ENCODE results near the gene EIF2B4. TPM values are rescaled to one million over a fixed set of nuclear protein-coding genes. Genes with fewer than 3 reads are reported as not detected.

The EIF2B4 gene
- total and polyA plus RNA-seq, 2 of the 13 experiments (the other 11 are each of a cell fraction or from before 2014, with no cell fraction given): 91.5 to 96.4 TPM

- TF ChIP-seq ZNF512 (CRISPR knock-in tag; IDR thresholded peaks at IDR 0.05): peak; percentile 90; the same call in 1 of the 2 replicates
- peak; percentile 79; the same call in 1 of the 2 replicates for TF ChIP-seq ZNF446 (CRISPR knock-in tag; IDR thresholded peaks at IDR 0.05)
- TF ChIP-seq PAX8 (CRISPR knock-in tag; IDR thresholded peaks at IDR 0.05; ENCODE audit: borderline replicate concordance): peak; percentile 84
- TF ChIP-seq ELF4 (CRISPR knock-in tag; IDR thresholded peaks at IDR 0.05; ENCODE audit: borderline replicate concordance): peak; percentile 51; the same call in 1 of the 2 replicates
- peak; percentile 83; the same call in 1 of the 2 replicates for TF ChIP-seq THAP8 (CRISPR knock-in tag; IDR thresholded peaks at IDR 0.05; ENCODE audit: borderline replicate concordance)
- TF ChIP-seq SMARCE1 (IDR thresholded peaks at IDR 0.05; ENCODE audit: borderline replicate concordance): no peak
- TF ChIP-seq TRIM24 (CRISPR knock-in tag; IDR thresholded peaks at IDR 0.05): no peak
- peak; percentile 78 for TF ChIP-seq MNT (IDR thresholded peaks at IDR 0.05)
- peak; percentile 76; the same call in 1 of the 2 replicates for TF ChIP-seq ZNF224 (CRISPR knock-in tag; IDR thresholded peaks at IDR 0.05)
- peak; percentile 85; the same call in 1 of the 2 replicates for TF ChIP-seq ZBTB3 (CRISPR knock-in tag; IDR thresholded peaks at IDR 0.05; ENCODE audit: borderline replicate concordance, low read depth)
- TF ChIP-seq DZIP1 (CRISPR knock-in tag; IDR thresholded peaks at IDR 0.05): no peak
- TF ChIP-seq ZMYM3 (CRISPR knock-in tag; IDR thresholded peaks at IDR 0.05): peak; percentile 31; the same call in 1 of the 2 replicates
- TF ChIP-seq XBP1 (CRISPR knock-in tag; IDR thresholded peaks at IDR 0.05): peak; percentile 38; the same call in 1 of the 2 replicates
- peak; percentile 85 for TF ChIP-seq RXRB (CRISPR knock-in tag; IDR thresholded peaks at IDR 0.05; ENCODE audit: borderline replicate concordance)
- no peak for TF ChIP-seq SRSF9 (IDR thresholded peaks at IDR 0.05; ENCODE audit: borderline replicate concordance, insufficient read depth, low read depth, low read length, poor library complexity, severe bottlenecking)
- peak; percentile 99 for TF ChIP-seq CREM (IDR thresholded peaks at IDR 0.05)
- no peak; the same call in 1 of the 2 replicates for TF ChIP-seq CREM (CRISPR knock-in tag; IDR thresholded peaks at IDR 0.05)
- no peak; the same call in 1 of the 2 replicates for TF ChIP-seq ZNF570 (CRISPR knock-in tag; IDR thresholded peaks at IDR 0.05; ENCODE audit: borderline replicate concordance)
- peak; percentile 97 for TF ChIP-seq KDM3A (CRISPR knock-in tag; IDR thresholded peaks at IDR 0.05; ENCODE audit: low read depth)
- TF ChIP-seq ZNF782 (CRISPR knock-in tag; IDR thresholded peaks at IDR 0.05; ENCODE audit: borderline replicate concordance): peak; percentile 23; the same call in 1 of the 2 replicates
- peak; percentile 80 for TF ChIP-seq MXD3 (CRISPR knock-in tag; IDR thresholded peaks at IDR 0.05)
- peak; percentile 86; the same call in 1 of the 2 replicates for TF ChIP-seq DR1 (CRISPR knock-in tag; IDR thresholded peaks at IDR 0.05)
These were observed at the start of gene EIF2B4, which contains the start of gene SNX17 (continued) for GRCh38 chr2:27370026-27370815.
